Fibroblast of lung (primary cell): Measurements from ENCODE around the gene RBM4B. TPM values are rescaled to one million over a fixed set of nuclear protein-coding genes. Genes with fewer than 3 reads are reported as not detected.
A peak's percentile ranks its signal among the peaks of the same experiment; 100 is the strongest.

Source experiments
- DNase-seq, 2 donors: peaks; one replicate each; pipeline versions ENCODE4 v3.0.0 to v3.0.0-alpha.2; 2010; ENCODE audit warnings: low read depth in 2 of 2
- H2AFZ ChIP-seq: 2 replicates; pipeline ENCODE4 v1.5.1; 2012; ENCODE audit warnings: low read length, control low read depth, inconsistent platforms
- H3K27ac ChIP-seq: 2 replicates; pipeline ENCODE4 v1.5.1; 2011; ENCODE audit warnings: low read length, control low read depth; ENCODE audit not compliant: insufficient read depth
- H3K27me3 ChIP-seq: 2 replicates; pipeline ENCODE4 v1.5.1; 2011; ENCODE audit warnings: mild to moderate bottlenecking, low read length; ENCODE audit not compliant: control insufficient read depth, insufficient read depth
- H3K36me3 ChIP-seq: 2 replicates; pipeline ENCODE4 v1.5.1; 2011; ENCODE audit warnings: low read length; ENCODE audit not compliant: control insufficient read depth, insufficient read depth
- H3K4me1 ChIP-seq: 2 replicates; pipeline ENCODE4 v1.5.1; 2011; ENCODE audit warnings: low read length; ENCODE audit not compliant: control insufficient read depth, insufficient read depth; ENCODE audit errors: extremely low read depth
- H3K4me2 ChIP-seq: 2 replicates; pipeline ENCODE4 v1.5.1; 2011; ENCODE audit warnings: low read length, control low read depth; ENCODE audit not compliant: insufficient read depth; ENCODE audit errors: extremely low read depth
- H3K4me3 ChIP-seq, 4 experiments: fragments of 200-600 bp in 1 of 4; sonication (generic) in 1 of 4; replicated peaks in 1 of 4; 2 replicates each; pipeline ENCODE4 v1.5.1; 2011 to 2016; ENCODE audit warnings: low read length in 4 of 4, low read depth in 3 of 4, mild to moderate bottlenecking in 3 of 4, control low read depth in 2 of 4, inconsistent platforms in 1 of 4, mixed read lengths in 1 of 4; ENCODE audit not compliant: insufficient read depth in 1 of 4; ENCODE audit errors: control extremely low read depth in 1 of 4
- H3K79me2 ChIP-seq: 2 replicates; pipeline ENCODE4 v1.5.1; 2012; ENCODE audit warnings: mild to moderate bottlenecking, low read length, inconsistent platforms; ENCODE audit not compliant: control insufficient read depth, insufficient read depth
- H3K9ac ChIP-seq: 2 replicates; pipeline ENCODE4 v1.5.1; 2011; ENCODE audit warnings: mild to moderate bottlenecking, low read length, control low read depth; ENCODE audit not compliant: insufficient read depth
- H3K9me3 ChIP-seq: 2 replicates; pipeline ENCODE4 v1.5.1; 2012; ENCODE audit warnings: low read depth, low read length; ENCODE audit not compliant: control insufficient read depth, insufficient read depth
- H4K20me1 ChIP-seq: 2 replicates; pipeline ENCODE4 v1.5.1; 2011; ENCODE audit warnings: low read length; ENCODE audit not compliant: control insufficient read depth, insufficient read depth; ENCODE audit errors: extremely low read depth
- EZH2 ChIP-seq: IDR thresholded peaks from 2 replicates; pipeline ENCODE4 v1.5.1; 2012; ENCODE audit warnings: low read length, control low read depth, mild to moderate bottlenecking; ENCODE audit errors: missing control alignments
- polyA plus RNA-seq, 2 donors: library from polyadenylated mRNA; depleted of rRNA in 1 of 2; stranded (reverse) in 1 of 2; unstranded in 1 of 2; fragments of >200 nt; gene quantifications; 2 replicates each; pipeline ENCODE4 v1.2.1, GENCODE V29; 2011 to 2012; ENCODE audit warnings: missing spikeins in 1 of 2
- total RNA-seq: library from RNA; depleted of rRNA; stranded (reverse); fragments of >200 nt; gene quantifications from 2 replicates; pipeline ENCODE4 v1.2.1, GENCODE V29; 2014
- TF ChIP-seq, protein P1 (sequence below), 2 donors: IDR thresholded peaks in 1 of 2; conservative IDR thresholded peaks in 1 of 2; 1 replicate in 1 of 2; 2 replicates in 1 of 2; pipeline ENCODE4 v1.5.1; 2011 to 2012; ENCODE audit warnings: low read length in 2 of 2, control low read depth in 1 of 2, inconsistent platforms in 1 of 2, low read depth in 1 of 2, mild to moderate bottlenecking in 1 of 2

Gene RBM4B
- total and polyA plus RNA-seq, 2 donors (not counting 1 experiment from before 2014, with no cell fraction given), result 24.6 to 28.4 TPM

DNA sequence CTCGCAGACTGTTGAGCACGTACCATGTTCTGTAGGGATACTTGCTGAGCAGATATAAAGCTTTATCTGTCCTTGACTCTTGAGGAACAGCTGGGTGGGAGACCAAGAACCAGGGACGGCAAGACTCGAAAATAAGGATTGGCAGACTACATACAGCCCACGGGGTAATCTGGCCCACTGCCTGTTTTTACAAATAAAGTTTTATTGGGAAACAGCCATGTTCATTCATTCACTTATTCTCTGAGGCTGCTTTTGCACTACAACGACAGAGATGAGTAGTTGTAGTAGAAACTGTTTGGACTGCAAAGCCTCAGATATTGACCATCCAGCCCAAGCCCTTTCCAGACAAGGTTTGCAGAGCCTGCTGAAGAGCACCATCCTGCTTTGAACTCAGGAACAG, 20.3 kb upstream of the RBM4B start:
- H3K9me3 ChIP-seq, result no peaks in the 10 kb centered on the region
- H3K27ac ChIP-seq, result no peak overlapping the region
- H3K79me2 ChIP-seq, result no peaks in the 10 kb centered on the region
- H3K27me3 ChIP-seq, result no peaks in the 10 kb centered on the region
- H2AFZ ChIP-seq, result no peak overlapping the region
- H3K4me1 ChIP-seq, result no peaks in the 10 kb centered on the region
- H3K9ac ChIP-seq, result no peak overlapping the region
- H3K36me3 ChIP-seq, result no peaks in the 10 kb centered on the region
- TF ChIP-seq, protein P1, sequence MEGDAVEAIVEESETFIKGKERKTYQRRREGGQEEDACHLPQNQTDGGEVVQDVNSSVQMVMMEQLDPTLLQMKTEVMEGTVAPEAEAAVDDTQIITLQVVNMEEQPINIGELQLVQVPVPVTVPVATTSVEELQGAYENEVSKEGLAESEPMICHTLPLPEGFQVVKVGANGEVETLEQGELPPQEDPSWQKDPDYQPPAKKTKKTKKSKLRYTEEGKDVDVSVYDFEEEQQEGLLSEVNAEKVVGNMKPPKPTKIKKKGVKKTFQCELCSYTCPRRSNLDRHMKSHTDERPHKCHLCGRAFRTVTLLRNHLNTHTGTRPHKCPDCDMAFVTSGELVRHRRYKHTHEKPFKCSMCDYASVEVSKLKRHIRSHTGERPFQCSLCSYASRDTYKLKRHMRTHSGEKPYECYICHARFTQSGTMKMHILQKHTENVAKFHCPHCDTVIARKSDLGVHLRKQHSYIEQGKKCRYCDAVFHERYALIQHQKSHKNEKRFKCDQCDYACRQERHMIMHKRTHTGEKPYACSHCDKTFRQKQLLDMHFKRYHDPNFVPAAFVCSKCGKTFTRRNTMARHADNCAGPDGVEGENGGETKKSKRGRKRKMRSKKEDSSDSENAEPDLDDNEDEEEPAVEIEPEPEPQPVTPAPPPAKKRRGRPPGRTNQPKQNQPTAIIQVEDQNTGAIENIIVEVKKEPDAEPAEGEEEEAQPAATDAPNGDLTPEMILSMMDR (conservative IDR thresholded peaks at IDR 0.05 in 1 of 2, IDR thresholded peaks at IDR 0.05 in 1 of 2; ENCODE audit: low read depth in 1 of 2, low read length in 2 of 2), result no peak
- TF ChIP-seq EZH2, result no peak
- H3K4me3 ChIP-seq, result no peak overlapping the region
- H4K20me1 ChIP-seq, result no peaks in the 10 kb centered on the region
- H3K4me2 ChIP-seq, result no peak overlapping the region
- DNase-seq, result no peak

DNA sequence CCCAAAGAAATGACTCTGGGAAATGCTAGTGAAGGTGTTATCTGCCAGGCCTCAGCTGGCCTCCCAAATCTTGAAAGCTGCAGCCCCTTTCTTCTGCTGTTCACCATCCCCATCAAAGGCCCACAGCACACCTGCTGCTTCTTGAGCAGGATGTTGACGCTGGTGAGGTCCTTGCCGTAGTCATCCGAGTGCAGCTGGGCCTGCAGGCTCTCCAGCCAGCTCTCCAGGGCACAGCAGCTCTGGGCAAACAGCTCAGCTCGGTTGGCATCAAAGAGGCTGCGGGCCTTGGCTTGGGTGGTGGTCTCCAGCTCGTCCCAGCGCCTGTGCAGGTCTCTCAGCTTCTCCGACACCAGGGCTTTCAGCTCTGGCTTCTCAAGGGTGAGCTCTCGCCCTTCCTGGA, 18.5 kb upstream of the RBM4B start:
- TF ChIP-seq, protein P1 (conservative IDR thresholded peaks at IDR 0.05 in 1 of 2, IDR thresholded peaks at IDR 0.05 in 1 of 2; ENCODE audit: low read depth in 1 of 2, low read length in 2 of 2), result no peak
- TF ChIP-seq EZH2, result no peak
- Histone ChIP-seq H3K4me2 (no peak overlapping the region), H3K9me3 (no peaks in the 10 kb centered on the region), H3K4me3 (no peak overlapping the region), H3K36me3 (no peaks in the 10 kb centered on the region), H3K27ac (no peak overlapping the region), H3K9ac (no peak overlapping the region), H3K4me1 (no peaks in the 10 kb centered on the region), H4K20me1 (no peaks in the 10 kb centered on the region), H3K27me3 (no peaks in the 10 kb centered on the region), H2AFZ (no peak overlapping the region), H3K79me2 (no peaks in the 10 kb centered on the region)
- DNase-seq, result no peak

DNA sequence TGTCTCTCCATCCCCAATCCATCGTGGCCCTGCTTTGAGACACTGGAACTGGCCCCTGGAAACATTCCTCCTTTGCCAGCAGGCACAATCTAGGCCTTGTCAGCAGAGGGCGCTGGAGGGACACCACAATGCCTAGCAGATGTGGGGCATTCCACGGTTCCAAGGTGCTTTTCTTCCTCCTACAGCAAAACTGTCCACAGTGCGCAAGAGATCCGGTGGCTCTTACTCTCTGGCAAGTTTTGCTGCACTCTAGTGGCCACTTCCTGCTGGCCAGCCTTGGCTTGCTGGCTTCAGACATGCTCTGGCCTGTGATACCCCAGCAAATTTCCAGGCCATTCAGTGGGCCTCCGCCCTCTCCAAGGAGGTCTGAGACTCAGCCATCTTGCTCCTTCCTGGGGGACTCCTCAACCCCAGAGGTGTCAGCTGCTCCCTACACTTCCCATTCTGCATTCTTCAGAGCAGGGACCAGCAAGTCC, 17.1 kb upstream of the RBM4B start:
- Histone ChIP-seq H3K4me3 (no peak overlapping the region), H3K9me3 (no peaks in the 10 kb centered on the region), H3K9ac (no peak overlapping the region), H3K4me2 (no peak overlapping the region), H3K4me1 (no peaks in the 10 kb centered on the region), H2AFZ (no peak overlapping the region), H3K27me3 (no peaks in the 10 kb centered on the region), H4K20me1 (no peaks in the 10 kb centered on the region), H3K36me3 (no peaks in the 10 kb centered on the region), H3K79me2 (no peaks in the 10 kb centered on the region), H3K27ac (no peak overlapping the region)
- no peak for TF ChIP-seq EZH2
- TF ChIP-seq, protein P1 (conservative IDR thresholded peaks at IDR 0.05 in 1 of 2, IDR thresholded peaks at IDR 0.05 in 1 of 2; ENCODE audit: low read depth in 1 of 2, low read length in 2 of 2), result peak; percentile 92 to 97
- DNase-seq, result peak; percentile 97
